ENCODE results near the gene NXPE3. TPM values are rescaled to one million over a fixed set of nuclear protein-coding genes. Genes with fewer than 3 reads are reported as not detected.

The NXPE3 gene
- total and polyA plus RNA-seq, 2 experiments from 2014 or later = 4.9 to 7.3 TPM

DNA sequence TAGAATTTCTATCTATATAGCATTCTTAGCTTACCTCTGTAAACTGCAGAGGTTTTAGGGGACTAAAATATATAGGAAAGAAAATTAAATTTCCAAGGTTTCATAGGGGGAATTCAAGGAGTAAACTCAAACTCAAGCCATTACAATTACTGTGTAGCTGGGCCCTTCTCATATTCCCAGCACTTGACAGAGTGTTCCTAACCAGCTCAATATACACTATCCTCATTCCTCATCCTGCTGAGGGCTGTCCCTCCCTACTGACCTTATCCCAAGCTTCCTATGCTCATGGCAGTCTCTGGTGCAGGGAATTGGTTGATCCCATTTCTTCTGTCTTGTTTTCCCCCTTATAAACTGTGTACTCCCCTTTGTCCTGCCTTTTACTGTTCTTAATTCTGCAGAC, 33.9 kb downstream of the NXPE3 start:
- Histone ChIP-seq H3K36me3 (no peaks in the 10 kb centered on the region), H3K27ac (no peak overlapping the region), H3K4me3 (no peak overlapping the region), H3K9me3 (ENCODE audit: low read depth) (no peaks in the 10 kb centered on the region), H3K27me3 (no peaks in the 10 kb centered on the region), H3K4me1 (ENCODE audit: low read depth) (peaks cover 30% of the 10 kb centered on the region)
- no peak for DNase-seq (ENCODE audit: low read depth in 1 of 2, low spot score in 1 of 2)
- TF ChIP-seq, protein P1, sequence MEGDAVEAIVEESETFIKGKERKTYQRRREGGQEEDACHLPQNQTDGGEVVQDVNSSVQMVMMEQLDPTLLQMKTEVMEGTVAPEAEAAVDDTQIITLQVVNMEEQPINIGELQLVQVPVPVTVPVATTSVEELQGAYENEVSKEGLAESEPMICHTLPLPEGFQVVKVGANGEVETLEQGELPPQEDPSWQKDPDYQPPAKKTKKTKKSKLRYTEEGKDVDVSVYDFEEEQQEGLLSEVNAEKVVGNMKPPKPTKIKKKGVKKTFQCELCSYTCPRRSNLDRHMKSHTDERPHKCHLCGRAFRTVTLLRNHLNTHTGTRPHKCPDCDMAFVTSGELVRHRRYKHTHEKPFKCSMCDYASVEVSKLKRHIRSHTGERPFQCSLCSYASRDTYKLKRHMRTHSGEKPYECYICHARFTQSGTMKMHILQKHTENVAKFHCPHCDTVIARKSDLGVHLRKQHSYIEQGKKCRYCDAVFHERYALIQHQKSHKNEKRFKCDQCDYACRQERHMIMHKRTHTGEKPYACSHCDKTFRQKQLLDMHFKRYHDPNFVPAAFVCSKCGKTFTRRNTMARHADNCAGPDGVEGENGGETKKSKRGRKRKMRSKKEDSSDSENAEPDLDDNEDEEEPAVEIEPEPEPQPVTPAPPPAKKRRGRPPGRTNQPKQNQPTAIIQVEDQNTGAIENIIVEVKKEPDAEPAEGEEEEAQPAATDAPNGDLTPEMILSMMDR (IDR thresholded peaks at IDR 0.05; ENCODE audit: low read depth, low read length) = no peak

DNA sequence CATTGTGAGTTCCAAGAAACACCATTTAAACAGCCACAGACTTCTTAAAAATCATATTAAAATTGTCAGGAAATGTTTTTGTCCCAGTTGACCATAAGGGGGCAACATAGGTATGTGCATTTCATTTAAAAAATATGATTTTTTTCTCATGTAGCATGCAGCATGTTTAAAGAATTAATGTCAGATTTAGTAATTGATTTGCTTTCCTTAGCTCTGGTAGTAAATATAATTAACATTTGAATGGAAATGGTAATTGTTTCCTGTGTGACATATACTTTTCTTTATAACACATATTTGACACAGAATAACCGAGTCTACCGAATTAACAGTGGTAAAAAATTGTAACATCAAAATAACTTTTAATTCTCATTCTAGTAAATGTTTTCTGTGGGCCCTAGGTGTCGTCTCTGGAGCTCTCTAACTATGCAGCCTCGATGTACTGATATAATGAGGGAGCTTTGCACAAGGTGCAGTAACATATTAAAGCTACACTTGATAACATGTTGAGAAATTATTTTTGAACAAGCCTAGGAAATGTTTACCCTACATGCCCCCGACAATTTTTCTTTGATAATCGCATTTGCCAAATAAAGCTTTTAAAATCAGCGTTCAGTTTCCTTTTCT, 34.9 kb downstream of the NXPE3 start:
- no peaks in the 10 kb centered on the region for H3K36me3 ChIP-seq
- peaks cover 28% of the 10 kb centered on the region for H3K4me1 ChIP-seq (ENCODE audit: low read depth)
- no peak overlapping the region for H3K27ac ChIP-seq
- DNase-seq (ENCODE audit: low read depth in 1 of 2, low spot score in 1 of 2) = peak in 1 of 2 donors; percentile 55
- H3K27me3 ChIP-seq = no peaks in the 10 kb centered on the region
- no peak overlapping the region for H3K4me3 ChIP-seq
- TF ChIP-seq, protein P1 (IDR thresholded peaks at IDR 0.05; ENCODE audit: low read depth, low read length) = peak; percentile 52
- H3K9me3 ChIP-seq (ENCODE audit: low read depth) = no peaks in the 10 kb centered on the region

DNA sequence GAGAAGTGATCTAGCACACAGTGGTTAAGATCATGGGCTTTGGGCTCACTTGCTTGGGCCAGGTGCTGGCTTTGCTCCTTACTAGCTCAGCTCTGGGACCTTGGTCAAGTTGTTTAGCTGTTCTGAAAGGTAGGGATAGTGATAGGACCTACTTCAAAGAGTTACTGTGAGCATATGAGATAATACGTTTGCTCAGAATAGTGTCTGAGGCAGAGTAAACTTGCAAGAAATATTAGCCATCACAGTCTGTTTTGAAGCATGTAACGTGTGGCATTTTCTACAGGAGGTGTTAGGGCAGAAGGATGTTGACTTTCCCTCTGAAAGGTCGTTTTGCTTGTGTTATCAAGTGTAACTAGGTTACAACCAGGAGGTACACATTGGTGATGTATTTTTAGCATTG, 35.8 kb downstream of the NXPE3 start:
- Histone ChIP-seq H3K27me3 (no peaks in the 10 kb centered on the region), H3K4me1 (ENCODE audit: low read depth) (peaks cover 21% of the 10 kb centered on the region), H3K9me3 (ENCODE audit: low read depth) (no peaks in the 10 kb centered on the region), H3K27ac (no peak overlapping the region), H3K36me3 (no peaks in the 10 kb centered on the region), H3K4me3 (no peak overlapping the region)
- TF ChIP-seq, protein P1 (IDR thresholded peaks at IDR 0.05; ENCODE audit: low read depth, low read length) = no peak
- no peak for DNase-seq (ENCODE audit: low read depth in 1 of 2, low spot score in 1 of 2)

DNA sequence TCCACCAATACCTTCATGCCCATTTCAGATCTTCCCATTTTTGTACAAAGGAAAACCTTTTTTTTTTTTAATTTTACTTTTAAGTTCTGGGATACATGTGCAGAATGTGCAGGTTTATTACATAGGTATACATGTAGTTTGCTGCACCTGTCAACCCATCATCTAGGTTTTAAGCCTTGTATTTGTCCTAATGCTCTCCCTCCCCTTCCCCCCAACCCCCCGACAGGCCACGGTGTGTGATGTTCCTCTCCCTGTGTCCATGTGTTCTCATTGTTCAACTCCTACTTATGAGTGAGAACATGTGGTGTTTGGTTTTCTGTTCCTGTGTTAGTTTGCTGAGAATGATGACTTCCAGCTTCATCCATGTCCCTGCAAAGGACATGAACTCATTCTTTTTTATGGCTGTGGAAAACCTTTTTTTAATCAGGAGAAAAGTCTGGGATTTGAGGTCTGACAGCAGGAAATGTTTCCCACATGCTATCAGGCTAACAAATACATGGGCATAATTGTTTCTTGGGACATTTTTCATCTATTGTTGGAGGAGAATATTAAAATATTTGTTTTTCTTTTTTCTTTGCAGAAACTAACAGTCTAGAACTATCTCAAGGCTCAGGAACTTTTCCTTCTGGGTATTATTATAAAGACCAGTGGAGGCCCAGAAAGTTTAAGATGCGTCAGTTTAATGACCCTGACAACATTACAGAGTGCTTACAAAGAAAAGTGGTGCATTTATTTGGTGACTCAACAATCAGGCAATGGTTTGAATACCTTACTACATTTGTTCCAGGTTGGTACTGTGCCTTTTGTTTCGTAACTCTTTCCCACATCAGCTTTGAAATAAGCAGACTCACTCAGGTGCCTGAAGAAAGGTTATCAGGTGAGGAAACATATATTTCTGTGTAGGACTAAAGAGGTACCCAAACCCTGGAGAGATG, 37.5 kb downstream of the NXPE3 start:
- no peak for DNase-seq (ENCODE audit: low read depth in 1 of 2, low spot score in 1 of 2)
- TF ChIP-seq, protein P1 (IDR thresholded peaks at IDR 0.05; ENCODE audit: low read depth, low read length) = no peak
- no peaks in the 10 kb centered on the region for H3K9me3 ChIP-seq (ENCODE audit: low read depth)

DNA sequence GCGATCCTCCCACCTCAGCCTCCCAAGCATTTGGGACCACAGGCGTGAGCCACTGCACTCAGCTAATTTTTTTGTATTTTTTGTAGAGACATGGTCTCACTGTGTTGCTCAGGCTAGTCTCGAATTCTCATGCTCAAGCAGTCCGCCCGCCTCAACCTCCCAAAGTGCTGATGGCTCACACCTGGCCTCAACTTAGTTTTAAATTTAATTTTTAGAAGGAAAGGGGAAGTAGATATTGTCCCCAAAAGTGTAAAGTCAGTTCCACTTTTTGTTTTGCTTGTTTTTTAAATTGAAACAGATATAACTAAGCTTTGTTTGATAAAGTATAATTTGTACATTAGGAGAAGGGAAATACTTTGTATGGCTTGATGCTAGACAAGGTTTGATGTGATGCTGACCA, 39.0 kb downstream of the NXPE3 start:
- Histone ChIP-seq H3K36me3 (no peaks in the 10 kb centered on the region), H3K9me3 (ENCODE audit: low read depth) (no peaks in the 10 kb centered on the region), H3K27ac (no peak overlapping the region), H3K4me1 (ENCODE audit: low read depth) (peaks cover 17% of the 10 kb centered on the region), H3K27me3 (no peaks in the 10 kb centered on the region), H3K4me3 (no peak overlapping the region)
- no peak for DNase-seq (ENCODE audit: low read depth in 1 of 2, low spot score in 1 of 2)
- TF ChIP-seq, protein P1 (IDR thresholded peaks at IDR 0.05; ENCODE audit: low read depth, low read length) = no peak

More for the DNA sequence above, 37.5 kb downstream of the NXPE3 start:
- Histone ChIP-seq H3K4me3 (no peak overlapping the region), H3K27ac (peak overlapping the region; percentile 9), H3K4me1 (ENCODE audit: low read depth) (peaks cover 17% of the 10 kb centered on the region), H3K27me3 (no peaks in the 10 kb centered on the region), H3K36me3 (no peaks in the 10 kb centered on the region)

Measured in cardiac muscle cell (in vitro differentiated cells and primary cell).